NCI-H446 (cell line): ENCODE measurements around the gene SRF.
A peak's percentile ranks its signal among the peaks of the same experiment; 100 is the strongest.
"Not testable (repeated sequence)": the region's sequence is repeated elsewhere in the genome, so short reads cannot be mapped to it uniquely, and the experiment has no call there.

Source experiments
- DNase-seq, 2 experiments: peaks; one replicate each; lab custom pipeline; 2025; lab: John Stamatoyannopoulos, UW

Gene SRF

DNA sequence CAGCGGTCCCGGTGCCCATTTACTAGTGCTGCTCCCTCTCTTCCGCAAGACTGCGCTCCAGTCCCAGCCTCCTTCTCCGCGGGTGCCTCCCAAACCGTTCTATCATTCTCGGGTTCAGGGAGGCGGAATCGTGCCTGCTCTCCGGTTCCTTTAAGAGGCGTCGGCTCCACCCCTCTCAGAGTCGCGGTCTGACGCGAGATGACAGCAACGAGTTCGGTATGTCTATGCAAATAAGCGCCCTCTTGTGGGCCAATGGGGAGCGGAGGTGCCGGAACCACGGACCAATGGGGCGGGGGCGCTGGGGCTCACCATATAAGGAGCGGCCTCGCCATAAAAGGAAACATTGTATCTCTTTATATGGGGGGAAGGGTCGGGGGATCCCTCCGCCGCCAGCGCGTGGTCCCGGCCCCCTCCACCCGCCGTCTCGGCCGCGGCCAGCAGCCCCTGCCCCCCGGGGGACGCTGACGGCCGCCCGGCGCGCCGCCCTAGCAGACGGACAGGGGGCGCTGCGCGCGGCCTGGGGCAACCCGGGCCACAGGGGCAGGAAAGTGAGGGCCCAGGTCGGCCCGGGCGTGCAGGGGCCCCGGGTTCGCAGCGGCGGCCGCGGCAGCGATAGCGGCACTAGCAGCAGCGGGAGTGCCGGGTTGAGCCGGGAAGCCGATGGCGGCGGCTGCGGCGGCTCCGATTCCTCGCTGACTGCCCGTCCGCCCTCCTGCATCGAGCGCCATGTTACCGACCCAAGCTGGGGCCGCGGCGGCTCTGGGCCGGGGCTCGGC is at the start of gene SRF:
TSS of gene SRF (plus strand) at position 339 of the 776 bp plus-strand sequence. CDS start at position 727, 388 bp downstream.
- DNase-seq, result peak; percentile 99

- DNase-seq, result no peak
Measured at GRCh38 chr6:43122146-43122545, 48.9 kb upstream of the SRF start.

DNA sequence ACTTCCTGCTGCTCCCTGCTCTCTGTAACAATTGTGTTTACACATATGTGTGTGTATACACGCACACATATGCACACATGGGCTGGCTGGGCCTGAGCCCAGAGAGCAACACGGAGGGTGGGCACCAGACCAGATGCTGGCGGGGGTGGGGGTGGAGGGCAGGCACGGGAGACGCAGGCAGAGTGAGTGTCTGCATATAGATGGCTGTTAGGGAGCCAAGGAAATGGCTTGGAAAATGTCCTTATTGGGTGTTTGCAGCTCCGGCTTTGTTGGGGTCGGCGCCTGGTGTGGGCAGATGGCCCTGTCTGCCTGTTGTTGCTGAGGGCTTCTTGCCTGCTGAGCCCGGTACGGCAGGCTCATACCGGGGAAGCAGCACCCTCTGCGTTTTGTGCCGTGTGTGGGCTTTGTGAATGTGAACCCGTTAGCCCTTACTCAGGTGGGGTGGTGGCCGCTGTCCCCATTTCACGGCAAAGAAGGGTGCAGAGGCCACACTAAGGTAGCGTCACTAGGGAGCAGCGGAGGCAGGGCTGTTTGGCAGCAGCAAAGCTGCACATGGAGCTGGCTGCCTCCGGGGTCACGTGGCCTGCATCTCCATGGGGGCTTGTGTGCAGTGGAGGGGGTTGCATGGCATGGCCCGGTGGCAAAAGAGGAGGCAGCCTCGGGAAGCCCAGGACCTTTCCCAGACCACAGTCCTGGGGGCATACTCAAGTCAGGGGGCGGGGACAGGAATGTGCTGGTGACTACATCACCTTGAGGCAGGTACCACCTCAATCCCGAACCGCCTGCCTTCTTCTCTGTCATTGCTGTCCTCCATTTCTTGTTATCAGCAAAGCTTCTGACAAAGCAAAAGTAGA is 47.4 kb upstream of the SRF start:
- peak; percentile 86 to 95 for DNase-seq

DNA sequence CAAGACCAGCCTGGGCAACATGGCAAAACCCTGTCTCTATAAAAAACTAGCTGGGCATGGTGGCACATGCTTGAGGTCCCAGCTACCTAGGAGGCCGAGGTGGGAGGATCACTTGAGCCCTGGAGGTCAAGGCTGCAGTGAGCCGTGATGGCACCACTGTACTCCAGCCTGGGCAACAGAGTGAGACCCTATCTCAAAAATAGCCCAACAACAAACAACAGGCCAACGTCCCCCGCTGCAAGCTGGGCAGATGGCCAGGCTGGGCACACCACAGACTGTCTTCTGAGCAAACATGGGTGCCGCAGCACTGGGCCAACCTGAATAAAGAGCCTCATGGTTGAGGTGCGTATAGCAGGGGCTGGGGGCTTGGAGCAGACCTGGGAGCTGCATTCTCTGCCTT is 46.6 kb upstream of the SRF start:
- DNase-seq, result peak in 1 of 2 experiments; percentile 33

DNA sequence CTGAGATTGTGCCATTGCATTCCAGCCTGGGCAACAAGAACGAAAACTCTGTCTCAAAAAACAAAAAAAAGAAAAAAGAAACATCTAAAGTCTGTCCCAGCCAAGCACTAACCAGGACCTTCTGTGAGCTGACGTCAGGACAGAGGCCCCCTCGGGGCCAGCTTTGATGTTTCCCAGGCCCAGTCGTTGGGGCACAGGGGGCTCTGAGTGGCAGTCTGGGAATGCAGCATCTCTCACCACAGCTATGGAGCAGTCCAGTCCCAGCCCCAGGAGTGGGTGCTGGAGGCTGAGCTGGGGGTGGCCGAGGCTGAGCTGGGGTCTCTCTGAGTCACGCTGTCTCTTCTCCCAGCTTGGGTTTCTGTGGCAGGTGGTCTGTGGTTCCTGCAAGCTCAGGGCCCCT is 46.0 kb upstream of the SRF start:
- DNase-seq, result no peak

DNA sequence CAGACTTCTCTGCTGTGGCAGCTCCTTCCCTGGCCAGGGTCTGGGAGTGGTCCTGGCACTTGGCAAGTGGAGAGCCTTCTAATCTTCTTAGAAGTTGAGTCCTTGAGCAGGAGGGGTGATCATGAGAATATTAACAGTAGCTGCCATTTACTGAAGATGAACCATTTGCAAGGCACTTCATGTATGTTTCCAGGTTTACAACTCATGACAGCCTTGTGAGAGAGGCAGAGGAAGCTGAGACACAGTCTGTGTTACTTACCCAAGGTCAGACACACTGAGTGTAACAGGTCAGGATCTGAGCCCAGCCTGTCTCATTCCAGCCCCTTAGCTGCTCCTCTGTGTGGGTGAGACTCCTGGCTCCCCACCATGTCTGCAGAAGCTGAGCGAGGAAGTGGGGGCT is 45.5 kb upstream of the SRF start:
- no peak for DNase-seq

GRCh38 chr6:43127180-43127579 is 43.9 kb upstream of the SRF start:
- DNase-seq, result no peak

- peak; percentile 62 to 90 for DNase-seq
Measured at GRCh38 chr6:43127877-43128276, 43.2 kb upstream of the SRF start.

- DNase-seq, result no peak
Measured at GRCh38 chr6:43128926-43129325, 42.1 kb upstream of the SRF start.

GRCh38 chr6:43129434-43130194 is 41.5 kb upstream of the SRF start:
- peak in 1 of 2 experiments; percentile 26 for DNase-seq

GRCh38 chr6:43130429-43130828 is 40.6 kb upstream of the SRF start:
- DNase-seq, result no peak

DNA sequence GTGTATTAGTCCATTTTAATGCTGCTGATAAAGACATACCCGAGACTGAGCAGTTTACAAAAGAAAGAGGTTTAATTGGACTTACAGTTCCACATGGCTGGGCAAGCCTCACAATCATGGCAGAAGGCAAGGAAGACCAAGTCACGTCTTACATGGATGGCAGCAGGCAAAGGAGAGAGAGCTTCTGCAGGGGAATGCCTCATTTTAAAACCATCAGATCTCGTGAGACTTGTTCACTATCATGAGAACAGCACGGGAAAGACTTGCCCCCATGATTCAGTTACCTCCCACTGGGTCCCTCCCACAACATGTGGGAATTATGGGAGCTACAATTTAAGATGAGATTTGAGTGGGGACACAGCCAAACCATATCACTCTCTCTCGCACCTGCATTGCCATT is 39.7 kb upstream of the SRF start:
- DNase-seq, result not testable (repeated sequence)

DNA sequence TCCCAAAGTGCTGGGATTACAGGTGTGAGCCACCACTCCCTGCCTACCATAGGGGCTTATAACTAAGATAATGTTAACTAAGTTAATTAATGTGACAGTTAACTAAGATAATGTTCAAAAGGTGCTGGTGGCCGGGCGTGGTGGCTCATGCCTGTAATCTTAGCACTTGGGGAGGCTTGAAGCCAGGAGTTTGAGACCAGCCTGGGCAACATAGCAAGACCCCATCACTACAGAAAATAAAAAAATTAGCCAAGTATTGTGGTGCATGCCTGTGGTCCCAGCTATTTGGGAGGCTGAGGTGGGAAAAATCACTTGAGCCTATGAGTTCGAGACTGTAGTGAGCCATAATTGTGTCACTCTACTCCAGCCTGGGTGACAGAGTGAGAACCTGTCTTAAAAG is 32.8 kb upstream of the SRF start:
- DNase-seq, result no peak

GRCh38 chr6:43139973-43140372 is 31.1 kb upstream of the SRF start:
- not testable (repeated sequence) for DNase-seq

DNA sequence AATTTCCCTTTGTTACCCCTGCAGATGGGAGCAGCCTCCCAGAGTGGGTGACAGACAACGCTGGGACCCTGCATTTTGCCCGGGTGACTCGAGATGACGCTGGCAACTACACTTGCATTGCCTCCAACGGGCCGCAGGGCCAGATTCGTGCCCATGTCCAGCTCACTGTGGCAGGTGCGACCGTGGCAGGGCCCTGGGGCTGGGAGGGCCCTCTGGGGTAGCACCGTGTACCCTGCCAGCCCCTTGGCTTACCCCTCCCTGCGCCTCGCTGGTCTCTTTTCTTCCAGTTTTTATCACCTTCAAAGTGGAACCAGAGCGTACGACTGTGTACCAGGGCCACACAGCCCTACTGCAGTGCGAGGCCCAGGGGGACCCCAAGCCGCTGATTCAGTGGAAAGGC is 29.4 kb upstream of the SRF start:
- DNase-seq, result no peak

- DNase-seq, result no peak
Measured at GRCh38 chr6:43142101-43142500, 29.0 kb upstream of the SRF start.

GRCh38 chr6:43143235-43144128 is 27.6 kb upstream of the SRF start:
- peak; percentile 72 to 92 for DNase-seq

DNA sequence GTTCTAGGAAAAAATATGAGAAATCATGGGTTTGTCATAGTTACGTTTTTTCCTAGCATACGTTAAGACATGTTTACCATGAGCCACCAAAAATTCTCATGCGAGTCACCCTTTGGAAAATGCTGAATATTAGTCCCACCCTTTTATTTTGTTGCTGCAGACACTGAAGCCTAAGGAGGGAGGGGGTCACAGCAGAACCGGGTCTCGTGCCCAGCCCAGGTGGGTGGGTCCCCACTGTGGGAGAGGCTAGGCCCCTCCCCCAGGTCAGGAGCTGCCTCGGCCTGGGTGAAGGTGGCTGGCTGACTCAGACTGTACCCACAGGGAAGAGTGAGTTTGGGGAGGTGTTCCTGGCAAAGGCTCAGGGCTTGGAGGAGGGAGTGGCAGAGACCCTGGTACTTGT is 26.2 kb upstream of the SRF start:
- no peak for DNase-seq

DNA sequence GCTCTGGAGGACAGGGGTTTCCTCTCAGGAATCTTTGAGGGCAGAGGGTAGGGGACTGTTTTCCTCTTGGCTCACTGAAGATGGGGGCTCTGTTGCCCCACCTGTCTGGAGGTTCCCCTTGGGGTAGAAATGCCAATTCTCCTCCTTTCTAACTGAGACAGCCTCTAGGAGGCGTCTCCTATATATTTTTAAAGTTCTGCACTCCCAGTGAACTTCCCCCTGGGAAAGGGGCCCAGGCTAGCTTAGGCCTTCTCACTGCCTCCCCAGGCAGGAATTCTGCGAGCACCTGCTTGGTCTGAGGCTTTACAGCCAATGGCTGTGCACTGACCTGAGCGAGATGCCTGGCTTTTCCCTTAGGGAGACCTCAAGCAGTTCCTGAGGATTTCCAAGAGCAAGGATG is 24.8 kb upstream of the SRF start:
- DNase-seq, result no peak

- no peak for DNase-seq
Measured at GRCh38 chr6:43146709-43147688, 24.1 kb upstream of the SRF start.
